NCI-H1092 (cell line): ENCODE data around the gene STK17A.
A peak's percentile ranks its signal among the peaks of the same experiment; 100 is the strongest.

ENCODE experiments used
- DNase-seq: peaks from one replicate; lab custom pipeline; 2025; lab: John Stamatoyannopoulos, UW

Gene STK17A

DNA sequence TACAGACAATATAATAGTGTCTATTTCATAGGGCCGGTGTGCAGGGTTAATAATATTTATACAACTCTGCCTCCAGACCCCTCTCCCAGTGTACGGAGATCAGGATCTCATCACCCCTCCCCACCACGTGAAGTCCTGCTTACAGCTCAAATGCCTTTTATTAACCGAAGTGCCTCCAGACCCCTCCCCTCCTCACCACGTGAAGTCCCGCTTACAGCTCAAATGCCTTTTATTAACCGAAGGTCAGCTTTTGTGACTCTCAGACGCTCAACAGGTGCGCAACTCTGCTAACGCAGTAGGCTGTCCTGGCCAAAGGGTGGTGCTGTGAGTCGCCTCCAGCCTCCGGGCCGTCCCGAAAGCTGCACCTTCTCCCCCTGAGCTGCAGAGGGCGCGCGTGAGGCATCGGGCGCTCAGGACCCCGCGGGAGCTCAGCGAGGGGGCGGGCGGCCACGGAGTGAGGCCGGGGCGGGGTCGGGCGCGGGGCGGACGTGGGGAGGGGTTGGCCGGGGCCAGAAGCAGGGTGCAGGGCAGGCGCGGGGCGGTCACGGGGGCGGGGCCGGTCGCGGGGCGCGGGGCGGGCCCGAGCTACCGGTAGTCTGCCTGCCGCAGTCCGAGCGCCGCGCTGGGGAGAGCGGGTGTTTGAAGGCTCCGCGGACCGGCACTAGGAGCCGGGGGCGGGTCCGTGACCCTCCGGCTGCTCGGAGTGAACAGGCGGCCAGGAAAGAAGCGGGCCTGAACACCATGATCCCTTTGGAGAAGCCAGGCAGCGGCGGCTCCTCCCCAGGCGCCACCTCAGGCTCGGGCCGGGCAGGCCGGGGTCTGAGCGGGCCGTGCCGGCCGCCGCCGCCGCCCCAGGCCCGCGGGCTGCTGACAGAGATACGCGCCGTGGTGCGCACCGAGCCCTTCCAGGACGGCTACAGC is at the start of gene STK17A:
TSS of gene STK17A (plus strand) at position 606 of the 921 bp plus-strand sequence. CDS start at position 742, 136 bp downstream.
- peak; percentile 80 for DNase-seq

DNA sequence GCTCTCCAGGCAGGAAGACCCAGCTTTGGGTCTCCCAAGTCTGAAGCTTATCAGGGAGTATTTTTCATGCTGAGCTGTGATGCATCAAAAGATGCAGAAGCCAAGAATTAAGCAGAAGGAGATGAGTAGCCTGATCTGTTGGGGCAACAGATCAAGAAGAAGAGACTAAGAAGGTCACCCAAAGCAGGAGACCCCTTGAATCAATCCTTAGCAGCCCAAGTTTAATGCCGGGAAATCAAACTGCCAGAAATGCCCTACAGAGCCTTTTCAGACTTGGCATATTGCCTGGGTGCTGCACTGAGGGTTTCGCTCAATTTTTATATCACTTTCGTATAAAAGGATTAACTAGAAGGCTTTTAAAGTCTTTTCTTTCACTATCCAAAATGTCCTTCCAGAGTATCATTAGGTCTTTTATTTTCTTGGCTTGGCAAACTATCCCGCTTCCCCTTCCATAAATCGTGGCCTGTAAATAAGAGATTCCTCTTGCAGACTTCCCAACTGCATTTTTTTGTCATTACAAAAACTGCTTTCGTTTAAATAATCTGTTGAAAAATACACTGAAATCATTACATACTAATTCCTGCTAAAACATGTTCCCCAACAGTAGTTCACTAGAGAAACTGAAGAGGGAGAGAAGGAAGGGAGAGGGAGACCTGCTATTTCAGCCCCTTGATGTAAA is 49.0 kb upstream of the STK17A start:
- DNase-seq, result no peak

GRCh38 chr7:43535031-43535451 is 47.9 kb upstream of the STK17A start:
- no peak for DNase-seq

GRCh38 chr7:43535810-43536585 is 46.9 kb upstream of the STK17A start:
- DNase-seq, result no peak

DNA sequence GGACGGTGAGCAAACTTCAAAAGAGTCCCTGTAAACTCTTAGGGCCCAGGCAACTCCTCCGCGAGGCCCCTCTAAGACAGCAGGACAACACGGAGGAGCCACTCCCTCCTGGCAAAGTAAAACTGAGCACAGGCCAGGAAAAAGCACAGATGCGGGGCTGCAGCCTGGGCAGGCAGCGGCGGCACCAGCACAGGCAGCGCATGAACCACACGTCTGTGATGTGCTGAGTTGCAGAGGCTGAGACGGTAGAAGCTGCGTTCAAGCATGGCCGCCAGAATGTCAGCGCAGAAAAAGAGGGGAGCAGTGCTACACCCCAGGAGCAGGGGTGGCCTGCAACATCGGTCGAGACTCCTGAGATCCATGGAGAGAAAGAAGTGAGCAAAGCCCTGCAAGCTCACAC is 46.1 kb upstream of the STK17A start:
- DNase-seq, result no peak

- DNase-seq, result no peak
Observed at GRCh38 chr7:43537765-43538403, 45.0 kb upstream of the STK17A start.

GRCh38 chr7:43538404-43538771 is 44.5 kb upstream of the STK17A start:
- DNase-seq, result no peak

DNA sequence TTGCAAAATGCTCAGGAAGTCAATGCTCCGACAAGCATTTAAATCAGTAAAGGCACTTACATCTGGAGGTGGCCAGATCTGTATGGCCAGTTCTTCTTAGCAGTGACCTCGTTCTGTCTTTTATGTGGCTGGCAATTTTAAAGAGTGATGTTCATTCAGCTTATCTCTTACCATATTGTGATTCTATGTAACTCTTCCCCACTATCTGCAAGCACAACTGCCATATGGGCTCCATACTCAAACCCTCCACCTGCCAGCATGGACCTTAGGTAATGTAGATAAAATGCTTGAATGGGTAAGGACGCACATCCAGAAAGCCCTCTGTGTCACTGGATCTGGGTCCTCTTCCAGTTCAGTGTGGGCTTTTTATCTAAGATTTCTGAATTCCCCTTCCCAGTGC is 42.4 kb upstream of the STK17A start:
- no peak for DNase-seq

GRCh38 chr7:43542716-43543115 is 40.2 kb upstream of the STK17A start:
- no peak for DNase-seq

GRCh38 chr7:43546231-43546630 is 36.7 kb upstream of the STK17A start:
- DNase-seq, result no peak

DNA sequence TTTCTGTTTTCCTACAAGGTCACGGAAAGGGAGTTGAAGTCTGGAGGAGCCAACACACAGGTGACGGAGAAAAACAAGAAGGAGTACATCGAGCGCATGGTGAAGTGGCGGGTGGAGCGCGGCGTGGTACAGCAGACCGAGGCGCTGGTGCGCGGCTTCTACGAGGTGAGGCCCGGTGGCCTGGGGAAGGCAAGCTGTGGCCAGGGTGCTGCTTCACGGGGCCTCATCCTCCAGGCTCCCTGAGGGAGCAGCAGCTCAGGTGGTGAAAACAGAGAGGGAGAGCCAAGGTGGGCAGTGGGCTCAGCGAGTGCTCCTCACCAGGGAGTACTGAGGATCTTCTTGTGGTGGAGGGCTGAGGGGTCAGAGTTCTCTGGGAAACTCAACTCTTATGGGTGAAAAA is 32.5 kb upstream of the STK17A start:
- no peak for DNase-seq

DNA sequence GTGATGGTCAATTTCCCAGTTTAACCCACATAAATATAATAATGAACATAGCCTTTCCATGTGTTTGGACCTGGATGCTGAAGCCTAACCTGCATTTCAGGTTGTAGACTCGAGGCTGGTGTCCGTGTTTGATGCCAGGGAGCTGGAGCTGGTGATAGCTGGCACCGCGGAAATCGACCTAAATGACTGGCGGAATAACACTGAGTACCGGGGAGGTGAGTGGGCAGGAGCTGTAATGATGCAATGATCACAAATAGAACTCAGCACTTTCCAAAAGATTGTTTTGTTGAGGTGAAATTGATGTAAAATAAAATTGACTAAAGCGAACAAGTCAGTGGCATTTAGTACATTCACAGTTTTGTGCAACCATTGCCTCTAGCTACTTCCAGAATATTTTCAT is 30.8 kb upstream of the STK17A start:
- no peak for DNase-seq

GRCh38 chr7:43553999-43554398 is 28.9 kb upstream of the STK17A start:
- no peak for DNase-seq

GRCh38 chr7:43554423-43554822 is 28.5 kb upstream of the STK17A start:
- DNase-seq, result no peak

DNA sequence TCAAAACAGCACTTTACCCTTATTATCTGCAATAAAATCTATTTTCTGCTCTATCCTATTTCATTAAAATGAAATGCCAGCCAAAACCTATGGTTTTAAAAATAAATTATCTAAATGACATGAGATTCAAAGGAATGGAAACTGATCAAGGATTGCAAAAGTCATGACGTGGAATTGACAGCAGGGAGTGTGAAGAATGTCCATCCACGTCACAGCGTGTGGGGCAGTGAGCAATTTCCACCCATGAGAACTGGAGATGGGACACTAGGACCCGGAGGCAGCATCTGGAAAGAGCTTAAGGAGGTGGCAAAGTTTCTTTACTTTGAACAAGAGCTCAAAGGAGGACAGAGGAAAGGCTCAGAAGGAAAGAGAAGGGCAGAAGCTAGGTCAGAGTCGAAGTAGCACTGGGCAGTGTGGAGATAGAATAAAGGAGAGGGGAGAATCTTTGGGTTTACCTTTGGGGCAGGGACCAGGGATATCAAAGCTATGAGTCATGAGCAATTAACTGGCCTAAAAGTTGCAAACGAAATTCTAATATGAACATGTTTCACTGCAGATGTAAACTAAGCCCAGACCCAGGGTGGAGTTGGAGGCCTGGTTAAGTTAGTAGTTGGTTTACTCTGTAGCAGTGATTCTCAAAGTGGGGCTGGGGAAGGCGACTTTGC is 24.9 kb upstream of the STK17A start:
- DNase-seq, result no peak

- no peak for DNase-seq
Observed at GRCh38 chr7:43559171-43559945, 23.6 kb upstream of the STK17A start.

DNA sequence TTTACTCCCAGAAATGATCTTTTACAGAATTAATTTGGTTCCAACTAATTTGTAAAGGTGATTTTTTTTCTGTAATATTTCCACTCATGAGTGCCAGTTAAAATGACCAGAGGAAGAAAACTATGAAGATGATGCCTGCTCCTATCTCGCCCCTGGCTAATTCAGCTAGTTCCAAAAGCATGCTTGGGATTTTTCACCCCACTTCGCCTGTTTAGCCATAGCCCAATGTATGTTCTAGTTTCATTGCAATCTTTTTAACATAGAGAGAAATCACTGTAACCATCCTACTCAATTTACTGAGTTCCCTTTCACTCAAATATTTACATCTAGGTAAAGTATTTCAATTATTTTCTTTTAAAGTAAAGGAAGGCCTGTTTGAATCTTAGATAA is 23.0 kb upstream of the STK17A start:
- no peak for DNase-seq

- no peak for DNase-seq
Observed at GRCh38 chr7:43560742-43561330, 22.1 kb upstream of the STK17A start.

DNA sequence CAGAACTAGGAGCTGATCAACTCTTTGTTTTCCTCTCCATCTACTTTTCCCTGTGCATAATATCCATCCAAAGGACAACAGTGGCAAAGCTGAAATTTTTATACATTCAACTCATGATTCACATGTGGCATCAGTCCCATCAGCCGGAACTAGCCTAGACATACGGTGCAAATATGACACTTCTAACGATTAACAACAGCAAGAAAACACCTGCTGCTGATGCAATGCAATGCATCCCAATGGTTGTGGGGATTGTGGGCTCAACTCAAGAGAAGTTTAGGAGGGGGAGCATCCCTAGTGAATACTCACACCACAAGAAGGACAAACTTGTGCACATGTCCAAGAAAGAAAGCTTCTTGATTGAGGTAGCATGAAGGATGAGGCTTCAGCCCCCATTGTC is 20.5 kb upstream of the STK17A start:
- DNase-seq, result no peak

DNA sequence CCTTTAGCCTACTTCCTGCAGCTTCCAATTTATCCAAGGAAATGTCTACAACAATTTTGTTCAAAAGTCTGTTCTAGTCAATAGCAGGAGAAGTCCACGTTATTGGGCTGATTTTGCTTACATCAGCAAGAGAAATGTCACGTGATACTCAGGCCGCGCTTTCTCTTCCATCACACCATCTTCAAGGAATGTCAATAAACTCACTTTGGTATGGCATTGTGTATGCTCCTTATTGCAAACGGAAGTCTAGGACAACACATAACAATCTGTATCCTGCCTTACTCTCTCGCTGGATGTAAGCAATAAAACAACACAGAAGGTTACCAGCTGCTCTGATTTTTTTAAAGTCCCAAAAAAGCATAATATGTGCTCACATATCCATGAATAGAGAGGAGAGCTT is 17.1 kb upstream of the STK17A start:
- no peak for DNase-seq
